BLaER1 (cell line): ENCODE data around the gene EYS.

ENCODE experiments used
- H3K27ac ChIP-seq: shearing (Covaris generic); formaldehyde crosslinking; 2 replicates; pipeline ENCODE4 v1.8.1; 2022
- H3K27me3 ChIP-seq: shearing (Covaris generic); formaldehyde crosslinking; 2 replicates; pipeline ENCODE4 v1.8.1; 2022
- H3K36me3 ChIP-seq: shearing (Covaris generic); formaldehyde crosslinking; 2 replicates; pipeline ENCODE4 v1.8.1; 2022
- H3K4me1 ChIP-seq: shearing (Covaris generic); formaldehyde crosslinking; 2 replicates; pipeline ENCODE4 v1.8.1; 2022
- H3K4me2 ChIP-seq: shearing (Covaris generic); formaldehyde crosslinking; 2 replicates; pipeline ENCODE4 v1.8.1; 2022
- H3K4me3 ChIP-seq: shearing (Covaris generic); formaldehyde crosslinking; 2 replicates; pipeline ENCODE4 v1.8.1; 2022
- H3K9ac ChIP-seq: shearing (Covaris generic); formaldehyde crosslinking; 2 replicates; pipeline ENCODE4 v1.8.1; 2022
- H3K9me3 ChIP-seq: shearing (Covaris generic); formaldehyde crosslinking; 2 replicates; pipeline ENCODE4 v1.8.1; 2022
- H4K20me1 ChIP-seq: shearing (Covaris generic); formaldehyde crosslinking; 2 replicates; pipeline ENCODE4 v1.8.1; 2022
- Cebpa-rat ChIP-seq: shearing (Covaris generic); IDR thresholded peaks from 2 replicates; pipeline ENCODE4 v1.8.1; 2022

Gene EYS

DNA sequence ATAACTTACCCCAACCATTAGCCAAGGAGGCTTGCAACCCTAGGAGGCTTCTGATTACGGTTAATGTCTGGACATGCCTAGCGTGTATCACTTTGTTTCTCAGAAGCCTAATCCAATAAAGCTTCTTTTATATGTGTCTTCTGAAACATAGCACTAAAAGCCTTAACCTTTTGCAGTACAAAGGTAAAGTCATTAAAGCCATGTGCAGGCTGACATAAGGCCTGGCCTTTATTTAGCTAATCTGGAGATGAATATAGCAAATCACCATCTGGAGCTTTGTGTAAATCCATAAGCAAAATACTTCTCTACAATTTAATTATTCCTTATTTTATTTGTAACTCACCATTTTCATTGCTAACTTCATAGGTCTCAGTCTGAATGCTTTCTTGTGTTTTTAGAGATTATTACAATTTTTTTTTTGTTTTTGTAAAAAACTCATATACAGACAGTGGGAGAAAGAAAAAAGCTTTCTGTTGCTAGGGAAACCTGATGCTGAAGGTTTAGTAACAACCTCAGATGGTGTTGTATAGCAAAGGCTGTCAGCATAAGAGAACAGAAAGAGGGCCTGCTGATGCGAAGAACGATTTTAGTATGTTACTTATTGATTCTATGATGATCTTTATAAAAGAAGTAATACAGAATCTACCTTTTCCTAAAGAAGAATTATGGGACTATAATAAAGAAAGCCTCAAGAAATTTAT is at the start of gene EYS:
TSS of gene EYS (minus strand) at position 101 of the 701 bp plus-strand sequence. CDS start 211,816 bp downstream, outside the sequence.
- H4K20me1 ChIP-seq, result no peaks in the 10 kb centered on the region

DNA sequence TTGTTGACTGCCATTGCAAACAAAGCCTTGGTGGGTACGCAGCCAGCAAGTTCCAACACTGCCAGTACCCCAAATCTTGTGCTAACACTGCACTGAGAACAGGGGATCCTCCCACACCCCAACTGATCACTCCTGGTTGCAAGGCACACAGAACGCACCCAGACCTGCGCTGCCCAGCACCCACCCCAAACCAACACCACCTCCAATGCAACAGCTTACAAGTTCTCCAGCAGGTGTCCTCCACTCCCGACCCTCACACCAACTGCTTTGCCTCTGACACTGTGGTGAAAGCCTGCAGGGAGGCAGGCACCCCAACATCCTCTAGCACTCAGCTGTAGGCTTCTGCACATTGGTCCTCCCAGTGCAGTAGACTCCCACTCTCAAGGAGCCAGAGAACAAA is 39.3 kb upstream of the EYS start:
- no peak for TF ChIP-seq Cebpa-rat
- H3K9me3 ChIP-seq, result no peaks in the 10 kb centered on the region
- H3K36me3 ChIP-seq, result no peaks in the 10 kb centered on the region
- H3K9ac ChIP-seq, result no peak overlapping the region
- H3K4me2 ChIP-seq, result no peak overlapping the region
- no peak overlapping the region for H3K27ac ChIP-seq
- no peaks in the 10 kb centered on the region for H3K4me1 ChIP-seq
- no peak overlapping the region for H3K4me3 ChIP-seq
- H4K20me1 ChIP-seq, result no peaks in the 10 kb centered on the region
- H3K27me3 ChIP-seq, result no peaks in the 10 kb centered on the region

More for the DNA sequence above, at the start of gene EYS:
- H3K9ac ChIP-seq, result no peak within 1 kb of the TSS
- no peaks in the 10 kb centered on the region for H3K27me3 ChIP-seq
- H3K4me1 ChIP-seq, result no peaks in the 10 kb centered on the region
- H3K36me3 ChIP-seq, result no peaks in the 10 kb centered on the region
- no peak within 1 kb of the TSS for H3K4me2 ChIP-seq
- TF ChIP-seq Cebpa-rat, result no peak
- H3K9me3 ChIP-seq, result no peaks in the 10 kb centered on the region
- no peak within 1 kb of the TSS for H3K27ac ChIP-seq
- H3K4me3 ChIP-seq, result no peak within 1 kb of the TSS

DNA sequence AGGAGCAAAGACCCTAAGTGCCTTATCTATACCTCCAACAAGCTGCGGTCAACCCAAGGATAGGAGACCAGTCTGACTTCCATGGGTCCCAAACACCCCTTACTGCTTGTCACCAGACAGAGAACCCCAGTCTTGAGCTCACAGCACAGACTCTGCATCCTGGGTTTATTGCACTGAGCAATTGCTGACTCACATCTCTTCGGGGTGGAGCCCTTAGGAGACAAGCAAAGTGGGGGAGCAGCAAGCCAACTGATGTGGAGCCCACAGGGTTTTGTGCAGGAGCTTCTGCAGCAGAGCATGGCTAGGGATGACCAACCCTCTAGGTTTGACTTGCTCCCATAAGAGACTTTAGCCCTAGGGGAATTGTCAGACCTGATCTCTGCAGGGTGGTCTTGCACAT is 38.6 kb upstream of the EYS start:
- H3K4me3 ChIP-seq, result no peak overlapping the region
- no peak overlapping the region for H3K4me2 ChIP-seq
- no peaks in the 10 kb centered on the region for H3K4me1 ChIP-seq
- H3K36me3 ChIP-seq, result no peaks in the 10 kb centered on the region
- no peak for TF ChIP-seq Cebpa-rat
- no peak overlapping the region for H3K9ac ChIP-seq
- H4K20me1 ChIP-seq, result no peaks in the 10 kb centered on the region
- H3K27me3 ChIP-seq, result no peaks in the 10 kb centered on the region
- no peak overlapping the region for H3K27ac ChIP-seq
- no peaks in the 10 kb centered on the region for H3K9me3 ChIP-seq

DNA sequence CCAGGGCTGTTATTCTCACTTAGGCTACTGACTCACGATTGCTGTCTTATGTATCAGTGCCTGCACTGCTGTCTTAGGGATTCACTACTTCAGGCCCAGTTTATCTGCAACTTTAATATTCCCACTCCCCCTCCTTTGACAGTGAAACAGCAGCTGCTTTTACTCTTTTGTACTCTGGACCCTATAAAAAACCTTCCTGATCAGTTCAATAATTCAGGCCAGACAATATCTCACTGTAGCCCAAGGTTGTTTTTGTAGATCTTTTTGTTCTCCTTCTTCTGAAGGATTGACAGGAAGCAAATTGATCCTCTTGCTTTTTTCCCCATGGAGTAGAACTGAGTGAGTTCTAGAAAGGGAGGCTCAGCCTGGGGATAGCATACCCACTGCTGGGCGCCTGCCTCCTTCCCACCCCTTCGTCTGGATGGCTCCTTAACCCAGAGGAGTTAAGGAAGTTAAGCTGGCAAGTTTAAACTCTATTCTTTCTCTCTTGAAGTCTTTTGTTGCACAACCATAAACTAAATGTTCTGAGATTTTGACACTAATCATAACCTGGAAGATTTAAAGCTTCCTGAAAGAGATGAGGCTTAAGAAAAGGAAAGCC is 22.0 kb upstream of the EYS start:
- H3K9ac ChIP-seq, result no peak overlapping the region

DNA sequence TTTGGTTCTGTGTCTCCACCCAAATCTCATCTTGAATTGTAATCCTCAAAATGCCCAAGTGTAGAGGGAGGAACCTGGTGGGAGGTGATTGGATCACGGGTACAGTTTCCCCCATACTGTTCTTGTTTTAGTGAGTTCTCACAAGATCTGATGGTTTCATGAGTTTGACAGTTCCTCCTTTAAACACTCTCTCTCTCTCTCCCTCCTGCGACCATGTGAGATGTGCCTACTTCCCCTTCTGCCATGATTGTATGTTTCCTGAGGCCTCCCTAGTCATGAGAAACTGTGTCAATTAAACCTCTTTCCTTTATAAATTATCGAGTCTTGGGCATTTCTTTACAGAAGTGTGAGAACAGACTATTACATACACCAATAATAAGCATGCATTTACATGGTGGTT is 12.1 kb upstream of the EYS start:
- no peaks in the 10 kb centered on the region for H4K20me1 ChIP-seq
- TF ChIP-seq Cebpa-rat, result no peak
- no peak overlapping the region for H3K4me3 ChIP-seq
- no peak overlapping the region for H3K27ac ChIP-seq
- H3K27me3 ChIP-seq, result no peaks in the 10 kb centered on the region
- H3K4me2 ChIP-seq, result no peak overlapping the region
- no peaks in the 10 kb centered on the region for H3K36me3 ChIP-seq
- no peak overlapping the region for H3K9ac ChIP-seq
- no peaks in the 10 kb centered on the region for H3K4me1 ChIP-seq
- no peaks in the 10 kb centered on the region for H3K9me3 ChIP-seq

More for the DNA sequence above, 22.0 kb upstream of the EYS start:
- Histone ChIP-seq H3K27ac (no peak overlapping the region), H3K4me2 (no peak overlapping the region), H3K27me3 (no peaks in the 10 kb centered on the region), H3K4me1 (no peaks in the 10 kb centered on the region), H3K9me3 (no peaks in the 10 kb centered on the region), H3K4me3 (no peak overlapping the region), H4K20me1 (no peaks in the 10 kb centered on the region), H3K36me3 (no peaks in the 10 kb centered on the region)
- no peak for TF ChIP-seq Cebpa-rat

DNA sequence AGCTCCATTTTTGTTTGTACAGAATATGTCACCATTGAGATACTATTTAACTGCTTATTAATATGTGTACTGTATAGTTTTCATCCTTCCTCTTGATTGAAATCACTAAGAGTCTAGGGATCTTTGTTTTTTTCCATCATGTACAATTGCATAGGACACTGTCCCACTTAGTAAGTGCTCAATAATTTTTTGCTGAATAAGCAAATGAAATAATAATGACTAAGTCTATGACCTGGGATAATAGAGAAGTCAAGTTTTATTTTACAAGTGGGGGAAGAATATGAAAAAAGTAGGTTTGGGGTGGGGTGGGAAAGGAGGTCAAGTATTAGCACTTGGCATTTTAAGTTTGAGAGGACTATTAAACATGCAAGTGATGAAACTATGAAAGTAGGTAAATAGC is 4.5 kb upstream of the EYS start:
- Histone ChIP-seq H3K4me3 (no peak overlapping the region), H3K4me1 (no peaks in the 10 kb centered on the region), H3K4me2 (no peak overlapping the region), H3K36me3 (no peaks in the 10 kb centered on the region), H3K9ac (no peak overlapping the region), H4K20me1 (no peaks in the 10 kb centered on the region), H3K27me3 (no peaks in the 10 kb centered on the region), H3K27ac (no peak overlapping the region), H3K9me3 (no peaks in the 10 kb centered on the region)
- no peak for TF ChIP-seq Cebpa-rat

DNA sequence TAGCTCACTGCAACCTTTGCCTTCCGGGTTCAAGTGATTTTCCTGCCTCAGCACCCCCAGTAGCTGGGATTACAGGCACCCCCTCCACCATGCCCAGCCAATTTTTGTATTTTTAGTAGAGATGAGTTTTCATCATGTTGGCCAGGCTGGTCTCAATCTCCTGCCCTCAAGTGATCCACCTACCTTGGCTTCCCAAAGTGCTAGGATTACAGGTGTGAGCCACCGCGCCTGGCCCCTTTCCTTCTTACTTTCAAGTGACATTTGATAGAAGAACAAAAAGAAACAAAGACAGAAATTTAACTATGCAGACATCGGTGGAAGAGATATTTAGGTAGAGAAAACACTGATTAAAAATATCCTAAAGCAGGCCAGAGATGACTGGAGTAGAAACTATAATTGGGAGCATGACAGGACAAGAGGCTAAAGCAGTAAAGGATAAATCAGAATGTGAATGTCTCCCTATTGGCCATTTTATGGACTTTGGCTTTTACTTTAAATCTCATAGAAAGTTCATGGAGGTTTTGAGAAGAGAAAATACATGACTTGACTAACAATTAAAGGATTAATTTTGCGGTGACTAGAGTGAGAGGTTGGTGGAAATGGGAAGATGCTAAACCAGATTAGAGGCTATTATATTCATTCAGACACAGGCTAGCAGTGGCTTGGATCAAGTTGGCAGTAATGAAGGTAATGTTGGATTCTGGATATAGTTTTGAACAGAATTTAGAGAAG is 2.2 kb upstream of the EYS start:
- H3K4me2 ChIP-seq, result no peak overlapping the region
- H4K20me1 ChIP-seq, result no peaks in the 10 kb centered on the region
- no peak overlapping the region for H3K9ac ChIP-seq
- H3K4me3 ChIP-seq, result no peak overlapping the region
- no peaks in the 10 kb centered on the region for H3K9me3 ChIP-seq
- TF ChIP-seq Cebpa-rat, result no peak
- no peak overlapping the region for H3K27ac ChIP-seq
- H3K27me3 ChIP-seq, result no peaks in the 10 kb centered on the region
- no peaks in the 10 kb centered on the region for H3K4me1 ChIP-seq
- H3K36me3 ChIP-seq, result no peaks in the 10 kb centered on the region

DNA sequence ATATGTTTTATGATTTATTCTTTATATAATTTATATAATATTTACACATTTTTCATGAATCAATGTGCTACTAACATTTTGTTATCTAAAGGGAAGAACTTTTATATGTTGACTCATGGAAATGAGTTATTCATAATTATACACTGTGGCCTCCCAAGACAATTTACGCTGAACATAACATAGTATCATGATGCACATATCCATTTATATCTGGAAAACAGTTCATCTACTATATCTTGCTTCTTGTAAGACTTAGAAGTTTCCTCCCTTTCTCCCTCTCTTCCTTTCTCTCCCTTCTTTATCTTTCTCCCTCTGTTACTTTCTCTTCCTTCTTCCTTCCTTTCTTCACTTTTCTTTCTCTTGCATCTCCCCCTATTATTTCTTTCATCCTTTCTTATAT is 1.1 kb upstream of the EYS start:
- H3K4me1 ChIP-seq, result no peaks in the 10 kb centered on the region
- H3K36me3 ChIP-seq, result no peaks in the 10 kb centered on the region
- TF ChIP-seq Cebpa-rat, result no peak
- H3K9ac ChIP-seq, result no peak overlapping the region
- no peaks in the 10 kb centered on the region for H3K9me3 ChIP-seq
- H4K20me1 ChIP-seq, result no peaks in the 10 kb centered on the region
- no peak overlapping the region for H3K27ac ChIP-seq
- H3K4me3 ChIP-seq, result no peak overlapping the region
- no peaks in the 10 kb centered on the region for H3K27me3 ChIP-seq
- H3K4me2 ChIP-seq, result no peak overlapping the region

DNA sequence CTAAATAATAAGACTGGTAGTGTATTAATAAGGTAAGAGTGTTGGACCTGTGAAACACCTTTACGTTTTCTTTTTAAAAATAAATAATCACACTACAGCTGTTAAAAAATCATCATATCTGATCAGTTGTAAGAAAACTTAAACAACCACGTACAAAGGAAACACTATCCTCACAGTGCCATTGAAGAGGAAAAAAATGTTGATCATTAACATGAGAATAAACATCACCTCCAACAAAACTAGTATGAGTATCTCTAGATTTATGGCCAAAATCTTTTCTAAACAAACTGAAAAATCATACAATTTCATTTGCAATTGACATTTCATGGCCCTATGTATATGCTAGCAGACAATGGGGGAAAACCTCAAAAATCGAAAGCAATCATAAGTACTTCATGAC is 590 bp downstream of the EYS start:
- H3K27ac ChIP-seq, result no peak overlapping the region
- no peaks in the 10 kb centered on the region for H3K36me3 ChIP-seq
- H4K20me1 ChIP-seq, result no peaks in the 10 kb centered on the region
- no peaks in the 10 kb centered on the region for H3K4me1 ChIP-seq
- H3K9ac ChIP-seq, result no peak overlapping the region
- H3K4me2 ChIP-seq, result no peak overlapping the region
- no peaks in the 10 kb centered on the region for H3K27me3 ChIP-seq
- no peak overlapping the region for H3K4me3 ChIP-seq
- H3K9me3 ChIP-seq, result no peaks in the 10 kb centered on the region
- TF ChIP-seq Cebpa-rat, result no peak

DNA sequence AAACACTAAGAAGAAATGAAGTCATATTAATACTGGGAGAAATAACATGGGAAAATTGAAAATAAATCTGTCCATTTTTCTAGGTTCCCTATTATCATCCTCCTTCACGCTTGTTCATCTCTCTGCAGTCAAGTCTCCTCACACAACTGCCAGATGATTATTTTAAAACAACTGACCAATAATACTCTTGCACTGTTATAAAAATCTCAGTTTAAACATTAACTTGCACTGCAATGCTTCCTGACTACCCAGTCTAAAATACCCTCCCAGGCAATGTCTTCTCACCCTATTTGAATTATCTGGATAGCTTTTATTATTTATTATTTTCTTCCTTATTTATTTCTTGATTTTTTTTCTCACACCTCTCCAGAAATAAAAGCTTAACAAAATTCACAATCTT is 5.7 kb downstream of the EYS start:
- Histone ChIP-seq H3K27ac (no peak overlapping the region), H4K20me1 (no peaks in the 10 kb centered on the region), H3K4me2 (no peak overlapping the region), H3K9ac (no peak overlapping the region), H3K9me3 (no peaks in the 10 kb centered on the region), H3K27me3 (no peaks in the 10 kb centered on the region), H3K4me1 (no peaks in the 10 kb centered on the region), H3K36me3 (no peaks in the 10 kb centered on the region), H3K4me3 (no peak overlapping the region)
- TF ChIP-seq Cebpa-rat, result no peak
